AG09319 (cell line): ENCODE data around the gene CHI3L2.

Experiments used
- DNase-seq: peaks from one replicate; pipeline ENCODE4 v3.0.0-alpha.2; 2010; ENCODE audit warnings: low read depth; ENCODE audit errors: extremely low read depth
- CTCF ChIP-seq: IDR thresholded peaks from 2 replicates; pipeline ENCODE4 v1.5.1; 2011; ENCODE audit warnings: low read depth, mild to moderate bottlenecking, inconsistent platforms, low read length, moderate library complexity

Gene CHI3L2

GRCh38 chr1:111192074-111192473, 35.4 kb upstream of the CHI3L2 start:
- no peak for TF ChIP-seq CTCF
- no peak for DNase-seq

GRCh38 chr1:111192658-111193519, 34.6 kb upstream of the CHI3L2 start:
- no peak for TF ChIP-seq CTCF
- no peak for DNase-seq

GRCh38 chr1:111193712-111194480, 33.6 kb upstream of the CHI3L2 start:
- DNase-seq = no peak
- TF ChIP-seq CTCF = no peak

- DNase-seq = no peak
- TF ChIP-seq CTCF = no peak
Measured at GRCh38 chr1:111195002-111195684, 32.4 kb upstream of the CHI3L2 start.

- TF ChIP-seq CTCF = no peak
- no peak for DNase-seq
Measured at GRCh38 chr1:111196213-111196612, 31.3 kb upstream of the CHI3L2 start.

- no peak for DNase-seq
- TF ChIP-seq CTCF = peak; percentile 30
Measured at GRCh38 chr1:111197598-111198284, 29.8 kb upstream of the CHI3L2 start.
